ENCODE data around the gene RFT1.

The RFT1 gene

DNA sequence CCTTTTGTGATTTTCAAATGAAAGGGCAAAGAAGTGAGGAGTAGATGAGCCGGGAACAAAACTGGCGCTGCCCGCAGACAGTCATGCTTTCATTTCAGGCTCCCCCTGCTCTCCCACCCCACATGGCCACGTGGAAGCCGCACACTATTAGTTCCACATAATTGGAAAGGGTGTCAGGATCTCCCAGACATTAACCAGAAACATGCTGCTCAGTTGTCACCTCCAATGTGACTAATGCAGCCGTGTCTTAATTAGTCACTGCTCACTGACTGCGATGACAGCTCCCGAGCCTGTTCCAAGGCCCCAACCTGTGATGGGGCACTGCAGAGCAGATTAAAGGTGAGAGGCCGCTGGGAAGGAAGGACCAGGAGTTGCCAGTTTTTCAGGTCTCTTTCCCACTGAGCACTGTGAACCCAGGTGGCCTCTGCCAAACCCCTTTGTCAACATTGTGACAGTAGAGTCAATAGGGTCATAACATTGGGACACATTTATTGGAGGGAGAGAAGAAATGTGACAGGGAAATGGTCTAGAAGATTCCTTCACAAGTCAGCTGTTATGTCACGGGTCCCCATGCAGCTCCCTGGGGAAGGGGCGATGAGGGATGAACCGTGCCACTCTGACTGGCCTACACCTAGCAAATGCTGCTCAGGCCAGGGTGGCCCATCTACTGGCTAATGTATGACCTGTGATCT lies 45.8 kb downstream of the RFT1 start:
- DNase-seq = no peak

DNA sequence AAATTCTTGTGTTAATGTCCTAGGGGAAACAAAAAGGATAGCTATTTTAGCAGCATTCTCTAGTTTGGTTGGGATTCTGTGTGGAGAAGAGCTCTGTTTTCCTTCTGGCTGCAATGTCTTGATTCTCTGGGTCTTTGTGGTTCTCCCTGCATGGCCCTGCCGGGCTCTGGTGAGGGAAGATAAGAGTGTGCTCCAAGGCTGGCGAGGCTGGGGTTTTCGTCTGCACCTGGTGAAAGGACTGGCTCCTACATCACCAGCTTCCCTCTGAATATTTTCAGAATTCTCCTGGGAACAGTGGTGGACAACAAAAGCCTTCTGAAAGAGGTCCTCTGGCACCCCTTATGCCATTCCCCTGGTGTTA lies 46.3 kb downstream of the RFT1 start:
- no peak for DNase-seq

DNA sequence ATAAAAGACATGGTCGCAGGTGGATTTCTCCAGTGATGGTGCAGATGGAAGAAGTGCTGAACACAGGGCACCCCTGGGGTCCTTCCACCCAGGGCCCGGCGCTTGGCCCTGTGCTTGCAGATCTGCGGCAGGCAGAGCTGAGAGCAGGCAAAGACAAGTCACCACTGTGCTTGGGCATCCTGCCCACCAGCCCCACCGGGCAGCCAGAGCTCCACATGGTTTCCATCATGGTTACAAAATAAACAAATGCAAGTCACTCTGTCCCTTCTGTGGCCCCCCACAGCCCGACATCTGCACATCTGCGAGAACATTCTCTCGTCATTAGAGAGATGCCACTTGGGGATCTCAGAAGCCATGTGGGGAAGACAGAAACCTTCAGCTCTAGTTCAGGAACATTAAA lies 46.7 kb downstream of the RFT1 start:
- no peak for DNase-seq

DNA sequence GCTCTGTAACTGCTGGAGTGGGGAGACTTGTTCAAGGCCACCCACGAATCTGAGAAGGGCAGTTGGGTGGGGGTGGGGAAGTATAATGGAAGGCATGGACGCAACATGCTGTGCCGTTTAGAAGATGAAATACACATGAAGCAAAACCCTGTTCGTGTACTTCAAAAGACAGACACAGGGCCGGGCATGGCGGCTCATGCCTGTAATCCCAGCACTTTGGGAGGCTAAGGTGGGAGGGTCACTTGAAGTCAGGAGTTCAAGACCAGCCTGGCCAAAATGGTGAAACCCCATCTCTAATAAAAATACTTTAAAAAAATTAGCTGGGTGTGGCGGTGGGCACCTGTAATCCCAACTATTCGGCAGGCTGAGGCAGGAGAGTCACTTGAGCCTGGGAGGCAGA lies 47.5 kb downstream of the RFT1 start:
- no peak for DNase-seq

DNA sequence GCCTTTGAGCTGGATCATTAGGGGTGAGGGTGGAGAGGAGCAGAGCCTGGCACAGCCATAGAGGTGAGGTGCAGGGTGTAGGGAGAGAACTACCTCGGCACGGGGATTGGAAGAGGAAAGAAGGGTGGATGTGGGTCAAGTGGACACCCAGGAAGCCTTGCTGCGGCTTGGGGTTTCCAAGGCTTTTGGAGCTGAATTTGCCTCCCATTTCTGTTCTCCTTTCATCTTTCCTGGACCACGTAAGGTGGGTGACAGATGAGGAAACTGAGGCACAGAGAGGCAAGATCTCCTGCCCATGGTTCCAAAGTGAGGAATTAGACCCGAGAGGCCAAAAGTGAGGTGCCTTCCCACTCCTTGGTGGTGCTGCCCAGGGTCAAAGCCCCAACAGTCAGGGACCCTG lies 48.9 kb downstream of the RFT1 start:
- DNase-seq = no peak

DNA sequence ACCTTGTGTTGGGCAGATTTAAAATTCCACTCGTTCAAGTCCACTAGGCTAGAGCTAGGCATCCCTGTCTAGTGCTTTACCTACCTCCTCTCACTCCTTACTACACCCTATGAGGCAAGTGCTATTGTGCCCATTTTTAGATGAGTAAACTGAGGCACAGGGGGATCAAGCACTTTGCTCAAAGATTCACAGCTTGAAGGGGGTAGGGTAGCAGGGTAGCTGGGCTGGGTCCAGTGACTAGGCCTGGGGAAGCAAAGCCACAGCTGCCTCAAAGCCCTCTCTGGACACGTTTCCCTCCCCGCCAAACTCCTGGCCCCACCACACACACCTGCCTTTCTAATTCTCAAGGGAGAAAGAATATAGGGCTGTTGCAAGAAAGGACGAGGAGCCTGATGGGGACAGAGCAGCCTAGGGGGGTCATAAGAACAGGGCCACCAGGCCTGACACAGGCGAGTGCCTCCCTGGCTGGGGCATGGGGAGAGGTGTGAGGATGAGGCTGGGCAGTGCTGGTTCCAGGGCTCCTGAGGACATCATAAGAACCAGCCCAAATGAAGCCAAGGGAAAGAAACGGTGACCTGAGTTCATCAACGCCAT lies 49.5 kb downstream of the RFT1 start:
- DNase-seq = no peak

DNA sequence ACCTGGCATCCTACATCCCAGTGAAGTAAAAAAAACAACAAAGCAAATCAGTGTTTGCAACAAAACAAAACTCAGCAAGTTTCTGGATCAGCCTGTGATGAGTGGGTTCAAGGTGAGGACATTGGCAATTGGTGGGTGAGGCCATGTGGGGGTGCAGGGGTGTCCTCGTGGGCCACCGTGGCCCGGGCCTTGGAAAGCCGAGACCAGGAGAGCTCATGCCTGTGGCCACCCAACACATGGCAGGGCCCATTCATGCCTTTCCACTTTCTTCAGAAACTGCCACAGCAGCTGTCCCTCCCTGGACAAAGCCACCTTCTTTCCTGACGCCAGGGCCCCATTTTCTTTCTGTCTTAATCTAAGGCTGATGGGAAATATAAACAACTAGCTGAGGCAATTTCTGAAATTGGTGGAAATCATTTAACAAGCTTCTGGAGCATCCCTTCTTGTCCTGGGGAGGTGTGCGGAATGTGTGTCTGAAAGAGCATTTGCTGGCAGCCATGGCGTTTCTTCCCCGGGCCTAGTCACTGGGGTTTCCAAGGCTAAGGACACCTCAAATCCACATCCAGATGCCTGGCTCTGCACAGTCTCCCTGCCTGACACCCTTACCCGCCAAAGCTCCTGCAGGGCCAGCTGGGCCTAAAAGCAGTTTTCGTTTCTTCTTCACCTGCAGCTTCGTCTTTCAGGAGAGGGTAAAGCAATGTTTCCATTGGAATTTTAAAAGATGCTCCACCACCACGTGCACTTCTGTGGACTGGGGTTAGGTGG lies 50.3 kb downstream of the RFT1 start:
- DNase-seq = no peak

DNA sequence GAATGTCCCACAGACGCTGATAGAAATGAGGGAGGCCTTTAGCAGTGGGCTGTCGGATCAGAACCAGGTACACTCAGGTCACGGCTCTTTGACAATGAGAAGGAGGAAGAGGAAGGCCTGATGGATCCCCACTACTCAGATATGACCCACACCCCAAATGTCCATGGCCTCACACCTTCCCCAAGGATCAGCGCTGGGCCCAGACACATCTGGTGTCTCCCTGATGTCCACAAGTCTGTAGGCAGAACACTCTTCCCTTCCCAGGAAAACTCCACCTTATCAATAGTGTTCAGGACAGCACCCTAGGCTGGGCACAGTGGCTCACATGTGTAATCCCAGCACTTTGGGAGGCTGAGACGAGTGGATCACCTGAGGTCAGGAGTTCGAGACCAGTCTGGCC lies 51.1 kb downstream of the RFT1 start:
- DNase-seq = no peak

DNA sequence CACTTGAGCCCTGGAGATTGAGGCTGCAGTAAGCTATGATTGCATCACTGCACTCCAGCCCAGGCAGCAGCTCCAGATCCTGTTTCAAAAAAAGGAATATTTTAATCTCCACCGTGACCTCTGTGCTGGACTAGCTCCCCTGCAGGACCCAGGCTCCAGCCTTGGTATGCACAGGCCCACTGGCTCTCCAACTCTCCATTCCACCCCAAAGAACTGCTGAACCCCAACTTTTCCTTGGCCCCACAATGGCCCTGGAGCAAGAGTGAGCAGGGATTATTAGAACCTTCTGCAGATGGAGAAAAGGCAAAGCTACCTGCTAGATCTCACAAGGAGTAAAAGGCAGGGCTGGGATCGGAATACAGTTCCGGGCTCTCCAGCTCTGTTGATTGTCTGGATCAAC lies 51.6 kb downstream of the RFT1 start:
- no peak for DNase-seq

DNA sequence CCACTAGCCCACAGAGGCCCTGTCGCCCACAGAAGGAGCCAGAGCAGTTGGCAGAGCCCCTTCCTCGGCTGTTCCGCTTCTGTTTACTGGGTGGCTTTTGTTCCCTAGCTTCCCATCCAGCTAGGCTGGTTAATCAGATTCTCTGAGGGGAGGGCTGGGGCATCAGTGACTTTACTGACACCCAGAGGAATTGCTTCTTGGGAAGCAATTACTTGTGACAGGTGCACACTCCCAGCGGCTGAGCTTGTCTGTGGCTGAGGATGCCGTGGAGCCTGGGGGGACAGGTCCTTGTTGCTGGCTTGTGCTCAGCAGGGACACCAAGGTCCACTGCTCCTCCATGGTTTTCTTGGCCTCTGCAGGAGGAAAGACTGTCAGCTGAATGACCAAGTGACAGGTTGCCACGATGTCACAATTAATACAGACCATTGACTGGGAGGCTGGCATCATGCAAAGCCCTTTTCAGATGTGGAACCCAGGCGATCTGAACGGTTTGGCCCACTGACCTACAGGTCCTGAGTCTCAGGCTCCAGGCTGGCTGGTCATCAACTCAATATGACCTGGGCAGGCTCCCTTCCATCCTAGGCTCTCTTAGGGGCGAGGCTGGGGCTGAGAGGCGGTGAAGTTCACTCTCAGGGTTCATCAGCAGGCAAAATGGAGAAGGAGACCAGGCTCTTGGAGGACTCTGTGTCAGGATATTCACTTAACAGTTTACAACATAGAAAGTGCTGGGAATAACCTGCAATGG lies 52.6 kb downstream of the RFT1 start:
- DNase-seq = no peak

DNA sequence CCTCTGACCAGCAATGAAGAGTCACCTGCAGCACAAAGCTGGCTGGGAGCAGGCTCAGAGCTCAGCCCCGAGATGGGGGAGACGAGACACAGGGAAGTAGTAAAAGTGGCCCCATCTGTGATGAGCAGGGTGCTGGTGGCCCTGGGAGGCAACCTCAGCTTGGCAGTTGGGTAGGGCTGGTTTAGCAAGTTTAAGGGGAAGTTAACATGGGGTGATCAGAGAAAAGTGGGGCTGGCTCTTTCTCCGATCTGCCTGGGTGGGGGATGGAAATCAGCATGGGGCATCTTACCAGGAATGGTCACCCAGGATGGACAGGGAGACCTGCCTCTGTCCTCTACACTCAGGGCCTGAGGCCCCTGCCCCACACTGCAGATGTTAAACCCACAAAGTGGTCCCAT lies 54.5 kb downstream of the RFT1 start:
- no peak for DNase-seq

DNA sequence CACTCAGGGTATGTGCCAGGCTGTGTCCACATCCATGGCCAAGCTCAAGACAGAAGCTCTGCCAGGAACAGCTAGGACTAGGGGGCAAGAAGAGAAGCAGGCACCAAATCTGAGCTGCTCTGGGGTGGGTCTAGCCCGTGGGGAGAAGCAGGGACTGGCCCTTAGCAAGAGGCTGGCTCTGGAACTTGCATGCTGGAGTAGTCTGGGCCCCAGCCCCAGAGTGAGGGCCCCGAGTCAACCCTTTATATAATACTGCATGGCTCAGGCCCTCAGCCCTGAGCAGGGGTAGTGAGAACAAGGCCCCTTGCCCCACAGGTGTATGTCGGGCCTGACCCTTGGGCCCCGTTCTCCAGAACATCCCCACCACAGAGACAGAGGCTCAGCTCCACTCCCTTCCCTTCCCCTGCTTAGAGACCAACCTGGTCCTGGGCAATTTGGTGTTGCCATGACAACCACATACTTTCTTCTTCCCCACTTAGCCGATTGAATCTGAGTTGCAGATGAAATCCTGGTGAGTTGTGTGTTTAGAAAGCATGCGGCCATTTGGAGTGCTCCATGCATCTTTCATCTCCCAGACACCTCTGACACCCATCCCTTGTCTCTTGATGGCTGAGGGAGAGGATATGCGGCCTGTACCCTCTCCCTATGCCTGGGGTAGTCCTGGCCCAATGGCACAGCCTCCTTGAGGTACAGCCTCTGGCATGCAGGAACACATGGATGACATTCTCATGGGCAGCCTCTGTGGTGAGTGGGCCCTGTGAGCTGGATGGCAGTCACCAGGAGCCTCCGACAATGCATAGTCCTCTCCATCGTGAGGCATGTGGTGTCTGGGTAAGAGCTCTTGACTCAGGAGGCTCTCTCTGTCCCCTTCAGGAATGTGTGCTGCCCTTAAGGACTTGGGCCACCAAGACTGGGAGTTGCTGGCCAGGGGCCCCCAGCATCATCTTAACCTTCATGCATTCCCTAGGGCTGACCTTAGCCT lies 55.2 kb downstream of the RFT1 start:
- no peak for DNase-seq

DNA sequence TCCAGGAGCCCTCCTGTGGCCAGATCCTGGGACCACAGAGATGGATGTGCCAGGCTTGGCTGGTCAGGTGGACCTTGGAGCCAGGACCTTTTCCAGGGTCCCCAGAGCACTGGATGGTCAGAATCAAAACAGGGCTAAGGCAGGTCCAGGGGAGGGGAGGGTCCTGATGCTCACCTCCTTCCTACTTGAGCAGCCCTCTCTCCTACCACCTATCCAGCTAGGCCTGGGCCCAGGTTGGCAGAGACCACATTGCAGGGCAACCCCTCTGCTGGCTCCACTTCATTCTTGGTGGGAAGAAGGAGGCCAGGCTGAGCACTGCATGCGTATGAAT lies 55.9 kb downstream of the RFT1 start:
- DNase-seq = no peak

DNA sequence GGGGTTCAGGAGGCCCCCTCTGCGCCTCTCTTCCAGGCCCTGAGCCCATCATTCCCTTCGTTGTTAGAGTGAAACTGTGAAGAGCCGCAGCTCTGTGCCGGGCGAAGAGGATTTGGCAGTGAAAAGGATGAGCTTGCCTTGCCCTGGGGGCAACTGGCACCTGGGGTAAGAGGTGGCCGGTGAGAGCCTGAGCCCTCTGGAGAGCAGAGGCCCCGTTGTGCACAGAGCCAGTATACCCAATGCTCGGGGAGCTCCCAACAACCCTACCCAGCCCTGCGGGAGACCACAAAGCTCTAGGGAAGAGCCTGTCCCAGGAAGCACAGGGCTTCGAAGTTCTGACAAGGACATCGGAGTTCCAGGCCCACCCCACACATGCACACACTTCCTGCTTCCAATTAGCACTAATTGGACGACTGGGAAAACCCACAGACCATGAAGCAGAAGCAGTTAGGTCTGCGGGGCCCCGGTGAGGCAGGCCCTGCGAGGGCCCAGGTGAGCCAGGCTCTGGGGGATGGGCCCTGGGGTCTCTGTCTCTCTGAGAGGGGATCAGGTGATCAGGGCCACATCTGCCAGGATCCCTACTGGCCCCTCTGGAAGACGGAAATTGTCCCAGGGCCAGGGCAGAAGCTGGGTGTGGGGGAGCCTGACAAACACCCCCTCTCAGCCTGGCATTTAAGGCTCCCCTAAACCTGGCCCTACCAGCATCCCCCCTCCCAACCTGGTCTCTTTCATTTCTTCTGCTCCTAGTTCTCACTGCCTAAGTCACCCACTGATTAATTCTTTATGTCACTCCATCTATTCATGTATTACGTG lies 56.5 kb downstream of the RFT1 start:
- DNase-seq = no peak

DNA sequence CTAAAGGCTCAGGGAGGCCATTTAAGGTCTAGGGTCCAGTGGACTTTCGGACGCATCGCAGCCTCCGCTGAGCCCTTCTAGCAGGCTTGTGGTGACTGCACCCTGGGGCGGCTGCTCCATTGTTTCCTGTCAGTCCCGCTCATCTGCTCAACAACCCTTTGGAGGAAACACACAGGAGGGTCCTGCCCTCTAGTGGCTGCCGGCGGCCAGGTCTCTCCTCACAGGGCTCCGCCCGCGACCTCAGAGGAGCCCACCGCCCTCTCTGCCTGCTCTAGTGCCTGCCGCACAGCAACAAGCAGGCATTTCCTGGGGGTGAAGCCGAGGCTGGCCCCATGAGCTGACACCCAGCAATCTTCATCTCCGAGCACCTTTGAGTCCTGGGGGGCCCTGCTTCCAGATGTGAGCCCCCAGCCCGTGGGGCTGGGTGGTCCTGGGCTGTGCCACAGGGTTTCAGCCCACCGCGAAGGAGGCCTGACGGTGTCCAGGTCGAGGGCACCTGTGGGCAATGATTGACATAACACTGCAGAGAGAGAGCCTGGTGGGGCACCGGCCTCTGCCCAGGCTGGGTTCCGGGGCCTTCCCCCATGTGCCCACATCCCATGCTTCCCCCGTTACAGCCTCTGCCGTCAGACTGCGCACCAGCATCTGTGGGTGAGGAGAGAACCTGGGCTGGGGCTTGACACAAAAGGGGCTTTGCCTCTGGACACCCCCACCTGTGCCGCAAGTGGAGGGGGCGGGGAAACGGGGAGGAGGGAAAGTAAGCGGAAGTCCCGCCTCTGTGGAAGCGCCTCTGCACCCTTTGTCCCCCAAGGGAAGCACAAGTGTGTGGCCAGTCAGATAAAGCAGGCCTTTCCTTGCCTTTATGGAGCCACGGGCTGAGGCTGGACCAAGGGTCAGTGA lies 57.3 kb downstream of the RFT1 start:
- DNase-seq = peak; percentile 92

DNA sequence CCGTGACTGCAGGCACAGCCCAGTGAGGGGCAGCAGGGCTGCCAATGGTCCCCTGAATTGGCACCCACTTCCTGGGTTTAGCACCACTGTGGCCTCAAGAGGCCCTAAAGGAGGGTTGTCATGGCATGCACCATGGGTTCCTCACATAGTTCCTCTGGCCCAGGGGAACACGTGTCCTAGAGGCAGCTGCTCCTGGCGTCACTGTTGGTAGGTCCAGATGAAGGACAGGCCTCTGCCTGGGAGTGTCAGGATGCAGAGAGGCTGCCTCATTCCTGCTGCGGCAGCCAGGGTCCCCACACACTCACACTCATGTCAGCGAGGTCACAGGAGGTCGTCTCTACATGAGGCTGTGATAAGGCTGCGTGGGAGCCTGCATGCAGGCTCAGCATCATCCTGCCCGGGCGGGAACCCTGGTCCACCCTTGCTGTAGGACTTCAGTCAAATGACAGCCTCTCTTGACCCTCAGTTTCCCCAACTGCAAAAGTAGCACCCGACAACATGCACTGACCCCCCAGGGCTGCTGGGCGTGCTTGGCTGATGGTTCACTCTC lies 58.3 kb downstream of the RFT1 start:
- DNase-seq = no peak

DNA sequence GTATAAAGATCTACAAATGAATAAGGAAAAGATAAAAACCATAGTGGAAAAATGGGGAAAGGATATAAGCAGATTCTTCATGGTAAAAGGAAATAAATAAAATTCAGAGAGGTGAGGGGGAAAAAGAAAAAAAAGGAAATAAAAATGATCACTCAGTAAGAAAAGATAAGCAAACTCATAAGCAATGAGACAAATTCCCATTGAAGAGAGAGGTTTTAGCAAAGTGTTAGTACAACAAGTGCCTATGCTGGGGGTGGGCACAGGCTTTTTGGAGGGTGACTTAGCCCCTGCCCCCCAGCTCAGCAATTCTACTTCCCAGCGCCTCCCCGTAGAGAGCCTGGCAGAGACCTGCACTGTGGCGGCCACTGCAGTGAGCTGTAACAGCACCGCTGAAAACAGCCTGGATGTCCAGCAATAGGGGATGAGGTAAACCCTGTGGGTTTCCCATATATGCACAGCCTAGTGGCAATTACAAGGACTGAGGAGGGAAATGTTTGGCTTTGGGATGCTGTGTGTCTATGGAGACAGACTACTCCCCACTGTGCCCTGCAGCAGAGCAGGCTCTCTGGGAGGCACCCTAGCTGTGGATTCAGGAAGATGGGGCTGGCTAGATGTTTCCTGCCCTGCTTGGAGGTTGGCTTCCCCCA lies 60.7 kb downstream of the RFT1 start:
- DNase-seq = no peak

DNA sequence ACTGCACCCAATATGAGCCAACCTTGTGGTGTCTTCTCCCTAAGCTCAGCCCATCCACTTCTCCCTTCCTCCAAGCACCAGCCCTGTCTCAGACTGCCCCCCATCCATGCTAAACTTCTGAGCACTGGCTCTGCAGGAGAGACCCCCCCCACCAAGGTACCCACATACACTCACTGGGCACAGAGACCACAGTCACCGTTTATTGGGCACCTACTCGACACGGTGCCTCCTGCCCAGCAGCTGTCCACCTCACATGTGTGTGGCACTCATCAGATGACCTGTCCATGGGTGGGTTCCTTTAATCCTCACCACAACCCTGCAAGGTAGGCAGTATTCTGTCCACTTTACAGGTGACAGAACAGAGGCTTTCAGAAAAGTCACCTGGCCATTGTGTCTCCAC lies 62.1 kb downstream of the RFT1 start:
- DNase-seq = no peak

DNA sequence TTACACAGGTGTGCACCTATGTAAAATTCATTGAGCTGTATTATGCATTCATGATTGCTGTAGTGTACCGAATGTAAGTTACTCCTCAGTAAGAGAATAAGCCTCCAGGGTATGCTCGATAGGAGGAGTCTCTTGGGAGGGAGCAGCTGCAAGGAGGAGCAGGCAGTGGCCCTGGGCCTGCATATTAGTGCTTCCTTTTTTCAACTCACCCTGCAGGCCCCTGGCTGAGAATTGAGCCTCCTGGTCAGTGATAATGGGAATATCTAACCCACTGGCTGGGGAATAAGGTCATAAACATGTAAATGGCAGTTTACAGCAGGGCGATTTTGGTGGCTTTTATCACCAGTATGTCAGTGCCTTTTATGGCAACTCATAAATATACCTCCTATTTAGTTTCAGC lies 62.7 kb downstream of the RFT1 start:
- DNase-seq = no peak

All from activated CD4-positive, alpha-beta T cell treated with anti-CD3 and anti-CD28 coated beads, Interleukin-2, Interleukin-6, amounts not matched to agents 100 ng/mL and 50 ng/mL, durations not matched to agents 16 hours and 8 hours (primary cell).